Suprapubic skin (tissue), 3 donors: ENCODE data around the gene SLC6A13.

ENCODE experiments used
- EP300 ChIP-seq: sonication (generic); formaldehyde crosslinking; IDR thresholded peaks from one replicate; pipeline ENCODE4 v1.6.1; 2017; ENCODE audit warnings: antibody characterized with exemption
- POLR2A ChIP-seq, 2 donors: fragments of 450-650 bp; IDR thresholded peaks; one replicate each; pipeline ENCODE4 v1.6.1; 2017; ENCODE audit warnings: antibody characterized with exemption in 2 of 2, mild to moderate bottlenecking in 2 of 2, moderate library complexity in 2 of 2
- TF ChIP-seq, protein P1 (sequence below), 2 donors: fragments of 200-600 bp in 1 of 2; fragments of 450-650 bp in 1 of 2; sonication (generic) in 1 of 2; IDR thresholded peaks; one replicate each; pipeline ENCODE4 v1.5.1; 2016 to 2019; ENCODE audit warnings: antibody characterized with exemption in 2 of 2, mild to moderate bottlenecking in 1 of 2, moderate library complexity in 1 of 2

DNA sequence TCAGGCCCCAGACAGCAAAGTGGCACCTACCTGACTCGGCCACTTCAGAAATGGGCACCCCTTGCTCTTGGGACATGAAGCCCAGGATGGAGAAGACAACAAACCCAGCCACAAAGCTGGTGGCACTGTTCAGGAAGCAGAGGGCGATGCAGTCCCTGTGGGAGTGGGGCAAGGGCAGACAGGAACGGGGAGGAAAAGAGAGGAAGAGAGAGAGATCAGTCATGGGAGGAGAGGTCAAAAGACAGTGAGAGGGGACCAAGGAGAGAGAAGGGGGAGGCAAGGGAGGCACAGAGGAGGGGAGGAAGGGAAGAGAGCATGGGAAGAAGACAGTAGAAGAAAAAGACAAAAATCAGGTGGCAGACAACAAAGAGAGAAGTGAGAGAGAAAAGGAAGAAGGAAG lies 65.3 kb downstream of the SLC6A13 start:
- no peak for TF ChIP-seq EP300
- TF ChIP-seq, protein P1, sequence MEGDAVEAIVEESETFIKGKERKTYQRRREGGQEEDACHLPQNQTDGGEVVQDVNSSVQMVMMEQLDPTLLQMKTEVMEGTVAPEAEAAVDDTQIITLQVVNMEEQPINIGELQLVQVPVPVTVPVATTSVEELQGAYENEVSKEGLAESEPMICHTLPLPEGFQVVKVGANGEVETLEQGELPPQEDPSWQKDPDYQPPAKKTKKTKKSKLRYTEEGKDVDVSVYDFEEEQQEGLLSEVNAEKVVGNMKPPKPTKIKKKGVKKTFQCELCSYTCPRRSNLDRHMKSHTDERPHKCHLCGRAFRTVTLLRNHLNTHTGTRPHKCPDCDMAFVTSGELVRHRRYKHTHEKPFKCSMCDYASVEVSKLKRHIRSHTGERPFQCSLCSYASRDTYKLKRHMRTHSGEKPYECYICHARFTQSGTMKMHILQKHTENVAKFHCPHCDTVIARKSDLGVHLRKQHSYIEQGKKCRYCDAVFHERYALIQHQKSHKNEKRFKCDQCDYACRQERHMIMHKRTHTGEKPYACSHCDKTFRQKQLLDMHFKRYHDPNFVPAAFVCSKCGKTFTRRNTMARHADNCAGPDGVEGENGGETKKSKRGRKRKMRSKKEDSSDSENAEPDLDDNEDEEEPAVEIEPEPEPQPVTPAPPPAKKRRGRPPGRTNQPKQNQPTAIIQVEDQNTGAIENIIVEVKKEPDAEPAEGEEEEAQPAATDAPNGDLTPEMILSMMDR (IDR thresholded peaks at IDR 0.05) = no peak
- TF ChIP-seq POLR2A (IDR thresholded peaks at IDR 0.05) = no peak
